CD4-positive, CD25-positive, alpha-beta regulatory T cell (primary cell): ENCODE measurements around the gene UBE2N. TPM values are rescaled to one million over a fixed set of nuclear protein-coding genes. Genes with fewer than 3 reads are reported as not detected.
"Not testable (repeated sequence)": the region's sequence is repeated elsewhere in the genome, so short reads cannot be mapped to it uniquely, and the experiment has no call there.

Experiments used
- ATAC-seq, 2 donors: fragments of 150-1000 bp; cut with Tn5 transposase; one replicate each; pipeline ENCODE4 v1.10.0; 2021; ENCODE audit warnings: low read depth in 2 of 2, moderate number of reproducible peaks in 2 of 2, moderate library complexity in 1 of 2
- DNase-seq, 3 donors: peaks; one replicate each; pipeline versions ENCODE4 v3.0.0 to v3.0.0-alpha.2; 2012 to 2022; ENCODE audit warnings: mixed read lengths in 1 of 3
- H3K27ac ChIP-seq: one replicate; pipeline ENCODE4 v1.7.0; 2013; ENCODE audit warnings: mild to moderate bottlenecking, low read length; ENCODE audit not compliant: insufficient read depth, poor library complexity, severe bottlenecking
- H3K27me3 ChIP-seq: one replicate; pipeline ENCODE4 v1.7.0; 2013; ENCODE audit warnings: low read length; ENCODE audit not compliant: control insufficient read depth, insufficient read depth
- H3K36me3 ChIP-seq: one replicate; pipeline ENCODE4 v1.7.0; 2013; ENCODE audit warnings: mild to moderate bottlenecking, low read length, moderate library complexity; ENCODE audit not compliant: control insufficient read depth, insufficient read depth
- H3K4me1 ChIP-seq: 2 replicates; pipeline ENCODE4 v1.7.0; 2013; ENCODE audit warnings: mild to moderate bottlenecking, low read length; ENCODE audit not compliant: insufficient read depth, control insufficient read depth, poor library complexity, severe bottlenecking
- H3K4me3 ChIP-seq: one replicate; pipeline ENCODE4 v1.7.0; 2013; ENCODE audit warnings: low read depth, mild to moderate bottlenecking, low read length, moderate library complexity
- H3K9me3 ChIP-seq, 2 experiments: 1 replicate in 1 of 2; 2 replicates in 1 of 2; pipeline ENCODE4 v1.7.0; 2013; ENCODE audit warnings: low read length in 2 of 2, mild to moderate bottlenecking in 1 of 2, moderate library complexity in 1 of 2; ENCODE audit not compliant: control insufficient read depth in 2 of 2
- H3K27ac Mint-ChIP-seq, 3 donors: one replicate each; pipeline ENCODE4 v1.8.0; 2020 to 2022; ENCODE audit warnings: mild to moderate bottlenecking in 3 of 3, mixed read lengths in 3 of 3, moderate library complexity in 2 of 3
- H3K27me3 Mint-ChIP-seq: one replicate; pipeline ENCODE4 v1.8.0; 2022; ENCODE audit warnings: mild to moderate bottlenecking, mixed read lengths
- H3K36me3 Mint-ChIP-seq: one replicate; pipeline ENCODE4 v1.8.0; 2020; ENCODE audit warnings: mixed read lengths
- H3K4me1 Mint-ChIP-seq, 4 donors: one replicate each; pipeline ENCODE4 v1.8.0; 2020 to 2022; ENCODE audit warnings: mixed read lengths in 4 of 4, mild to moderate bottlenecking in 1 of 4
- H3K4me3 Mint-ChIP-seq, 4 donors: one replicate each; pipeline ENCODE4 v1.8.0; 2020 to 2022; ENCODE audit warnings: mild to moderate bottlenecking in 4 of 4, mixed read lengths in 4 of 4, moderate library complexity in 3 of 4
- H3K9me3 Mint-ChIP-seq, 7 donors: one replicate each; pipeline ENCODE4 v1.8.0; 2020 to 2022; ENCODE audit warnings: mixed read lengths in 7 of 7, mild to moderate bottlenecking in 3 of 7, moderate library complexity in 2 of 7
- polyA plus RNA-seq, 4 donors: library from polyadenylated mRNA; unstranded; fragments of 300-500 nt; fragmentation: Illumina TruSeq; gene quantifications; one replicate each; pipeline ENCODE4 v1.2.3, GENCODE V29; 2021
- total RNA-seq: library from RNA; stranded (reverse); gene quantifications from one replicate; pipeline ENCODE4 v1.2.3, GENCODE V29; 2022

Gene UBE2N
- total and polyA plus RNA-seq, 5 donors from 2014 or later, result 116 to 314 (median 230) TPM

- peak overlapping the region; percentile 86 for H3K4me3 ChIP-seq
- H3K36me3 Mint-ChIP-seq, result no peaks in the 10 kb centered on the region
Measured at GRCh38 chr12:93442411-93443340, 929 bp upstream of the UBE2N start.

GRCh38 chr12:93441081-93441616, 598 bp downstream of the UBE2N start:
- no peaks in the 10 kb centered on the region for H3K27me3 Mint-ChIP-seq
- no peaks in the 10 kb centered on the region for H3K36me3 ChIP-seq
- H3K4me3 Mint-ChIP-seq, result peak overlapping the region; percentile 91 to 99 (median 96)
- peaks cover 47 to 64% (median 53%) of the 10 kb centered on the region in 4 donors for H3K4me1 Mint-ChIP-seq
- no peaks in the 10 kb centered on the region for H3K9me3 ChIP-seq
- H3K36me3 Mint-ChIP-seq, result no peaks in the 10 kb centered on the region
- H3K9me3 Mint-ChIP-seq, result no peaks in the 10 kb centered on the region
- H3K27me3 ChIP-seq, result no peaks in the 10 kb centered on the region
- H3K4me1 ChIP-seq, result peaks cover 59% of the 10 kb centered on the region
- H3K4me3 ChIP-seq, result peak overlapping the region; percentile 85
- H3K27ac ChIP-seq, result peak overlapping the region; percentile 95
- DNase-seq (peak; percentile 41 to 74 (median 58)), ATAC-seq (peak in 1 of 2 donors; percentile 9)
- peak overlapping the region; percentile 92 to 100 (median 94) for H3K27ac Mint-ChIP-seq

More at GRCh38 chr12:93442411-93443340, 929 bp upstream of the UBE2N start:
- no peak for ATAC-seq
- peak overlapping the region; percentile 91 to 100 (median 99) for H3K27ac Mint-ChIP-seq
- DNase-seq, result peak in 1 of 3 donors; percentile 26
- peaks cover 36 to 55% (median 45%) of the 10 kb centered on the region in 4 donors for H3K4me1 Mint-ChIP-seq
- Histone ChIP-seq H3K27me3 (no peaks in the 10 kb centered on the region), H3K4me1 (peaks cover 49% of the 10 kb centered on the region), H3K9me3 (no peaks in the 10 kb centered on the region), H3K36me3 (no peaks in the 10 kb centered on the region), H3K27ac (peak overlapping the region; percentile 95)
- H3K4me3 Mint-ChIP-seq, result peak overlapping the region; percentile 92 to 98 (median 94)
- no peaks in the 10 kb centered on the region for H3K9me3 Mint-ChIP-seq
- H3K27me3 Mint-ChIP-seq, result no peaks in the 10 kb centered on the region

- Mint-ChIP-seq H3K36me3 (no peaks in the 10 kb centered on the region), H3K27me3 (no peaks in the 10 kb centered on the region), H3K4me1 (peaks cover 48 to 73% (median 59%) of the 10 kb centered on the region in 4 donors), H3K4me3 (peak overlapping the region; percentile 91 to 99 (median 96)), H3K9me3 (no peaks in the 10 kb centered on the region), H3K27ac (peak overlapping the region; percentile 91 to 94 (median 92))
- H3K9me3 ChIP-seq, result no peaks in the 10 kb centered on the region
- H3K27ac ChIP-seq, result peak overlapping the region; percentile 95
- H3K36me3 ChIP-seq, result no peaks in the 10 kb centered on the region
- H3K4me3 ChIP-seq, result peak overlapping the region; percentile 85
- ATAC-seq, result no peak
- DNase-seq, result no peak
- H3K4me1 ChIP-seq, result peaks cover 68% of the 10 kb centered on the region
- no peaks in the 10 kb centered on the region for H3K27me3 ChIP-seq
Measured at GRCh38 chr12:93440043-93440835, 1.5 kb downstream of the UBE2N start.

- H3K27ac Mint-ChIP-seq, result peak overlapping the region in 2 of 3 donors; percentile 24 to 78
- H3K4me3 ChIP-seq, result peak overlapping the region; percentile 85
- H3K4me1 Mint-ChIP-seq, result peaks cover 55 to 87% (median 68%) of the 10 kb centered on the region in 4 donors
- no peaks in the 10 kb centered on the region for H3K9me3 ChIP-seq
- no peaks in the 10 kb centered on the region for H3K36me3 ChIP-seq
- no peak for ATAC-seq
- H3K27me3 ChIP-seq, result no peaks in the 10 kb centered on the region
- no peaks in the 10 kb centered on the region for H3K9me3 Mint-ChIP-seq
- H3K27me3 Mint-ChIP-seq, result no peaks in the 10 kb centered on the region
- no peak for DNase-seq
- peaks cover 83% of the 10 kb centered on the region for H3K4me1 ChIP-seq
- peak overlapping the region; percentile 91 to 98 (median 94) for H3K4me3 Mint-ChIP-seq
- H3K27ac ChIP-seq, result peak overlapping the region; percentile 68
- H3K36me3 Mint-ChIP-seq, result no peaks in the 10 kb centered on the region
Measured at GRCh38 chr12:93438266-93439050, 3.3 kb downstream of the UBE2N start.

GRCh38 chr12:93434256-93434865, 7.4 kb downstream of the UBE2N start:
- no peaks in the 10 kb centered on the region for H3K36me3 Mint-ChIP-seq
- Histone ChIP-seq H3K27me3 (no peaks in the 10 kb centered on the region), H3K27ac (no peak overlapping the region), H3K4me1 (peaks cover 86% of the 10 kb centered on the region), H3K9me3 (no peaks in the 10 kb centered on the region), H3K36me3 (no peaks in the 10 kb centered on the region), H3K4me3 (peak overlapping the region; percentile 51)
- H3K27me3 Mint-ChIP-seq, result no peaks in the 10 kb centered on the region
- ATAC-seq (no peak), DNase-seq (no peak)
- H3K4me1 Mint-ChIP-seq, result peaks cover 59 to 92% (median 76%) of the 10 kb centered on the region in 4 donors
- peak overlapping the region; percentile 9 to 38 (median 30) for H3K4me3 Mint-ChIP-seq
- H3K9me3 Mint-ChIP-seq, result no peaks in the 10 kb centered on the region
- peak overlapping the region in 1 of 3 donors; percentile 79 for H3K27ac Mint-ChIP-seq

- H3K4me3 ChIP-seq, H3K36me3 Mint-ChIP-seq, H3K27me3 ChIP-seq, H3K36me3 ChIP-seq, H3K27me3 Mint-ChIP-seq, H3K27ac ChIP-seq, ATAC-seq, DNase-seq, H3K9me3 Mint-ChIP-seq, H3K9me3 ChIP-seq: not testable (repeated sequence)
- peaks cover 83% of the 10 kb centered on the region for H3K4me1 ChIP-seq
- Mint-ChIP-seq H3K27ac (peak overlapping the region in 2 of 3 donors; percentile 43 to 78), H3K4me3 (peak overlapping the region in 2 of 4 donors; percentile 64 to 76), H3K4me1 (peaks cover 47 to 92% (median 70%) of the 10 kb centered on the region in 4 donors)
Measured at GRCh38 chr12:93432031-93432430, 9.7 kb downstream of the UBE2N start.
